ES-I3 (cell line): ENCODE data around the gene PITPNC1.
"Not testable (repeated sequence)": the region's sequence is repeated elsewhere in the genome, so short reads cannot be mapped to it uniquely, and the experiment has no call there.

Source experiments
- H3K36me3 ChIP-seq: 2 replicates; pipeline ENCODE4 v1.6.1; 2013; ENCODE audit warnings: mild to moderate bottlenecking, low read length, control low read depth, moderate library complexity; ENCODE audit not compliant: insufficient read depth
- H3K4me1 ChIP-seq: 2 replicates; pipeline ENCODE4 v1.6.1; 2013; ENCODE audit warnings: mild to moderate bottlenecking, control low read depth, low read length; ENCODE audit not compliant: insufficient read depth
- H3K9ac ChIP-seq: 2 replicates; pipeline ENCODE4 v1.6.1; 2013; ENCODE audit warnings: low read depth, mild to moderate bottlenecking, low read length, moderate library complexity
- H3K9me3 ChIP-seq: 2 replicates; pipeline ENCODE4 v1.6.1; 2013; ENCODE audit warnings: mild to moderate bottlenecking, low read length, moderate library complexity; ENCODE audit not compliant: control insufficient read depth, insufficient read depth

Gene PITPNC1

GRCh38 chr17:67636312-67636711 lies 259.2 kb downstream of the PITPNC1 start:
- no peaks in the 10 kb centered on the region for H3K4me1 ChIP-seq
- no peaks in the 10 kb centered on the region for H3K9me3 ChIP-seq
- H3K9ac ChIP-seq = no peak overlapping the region
- no peaks in the 10 kb centered on the region for H3K36me3 ChIP-seq

- Histone ChIP-seq H3K36me3 (no peaks in the 10 kb centered on the region), H3K4me1 (no peaks in the 10 kb centered on the region), H3K9me3 (no peaks in the 10 kb centered on the region), H3K9ac (no peak overlapping the region)
Measured at GRCh38 chr17:67636834-67637520, 259.9 kb downstream of the PITPNC1 start.

- Histone ChIP-seq H3K4me1 (no peaks in the 10 kb centered on the region), H3K36me3 (no peaks in the 10 kb centered on the region), H3K9me3 (no peaks in the 10 kb centered on the region), H3K9ac (no peak overlapping the region)
Measured at GRCh38 chr17:67637901-67638641, 261.0 kb downstream of the PITPNC1 start.

- no peaks in the 10 kb centered on the region for H3K4me1 ChIP-seq
- H3K36me3 ChIP-seq = no peaks in the 10 kb centered on the region
- no peaks in the 10 kb centered on the region for H3K9me3 ChIP-seq
- H3K9ac ChIP-seq = no peak overlapping the region
Measured at GRCh38 chr17:67638871-67639270, 261.8 kb downstream of the PITPNC1 start.

- Histone ChIP-seq H3K9me3 (no peaks in the 10 kb centered on the region), H3K9ac (no peak overlapping the region), H3K36me3 (no peaks in the 10 kb centered on the region), H3K4me1 (no peaks in the 10 kb centered on the region)
Measured at GRCh38 chr17:67639555-67639954, 262.5 kb downstream of the PITPNC1 start.

- H3K36me3 ChIP-seq = no peaks in the 10 kb centered on the region
Measured at GRCh38 chr17:67639979-67640378, 262.9 kb downstream of the PITPNC1 start.

GRCh38 chr17:67642488-67642887 lies 265.4 kb downstream of the PITPNC1 start:
- no peaks in the 10 kb centered on the region for H3K36me3 ChIP-seq
- H3K9ac ChIP-seq = no peak overlapping the region
- no peaks in the 10 kb centered on the region for H3K9me3 ChIP-seq
- no peaks in the 10 kb centered on the region for H3K4me1 ChIP-seq

More at GRCh38 chr17:67639979-67640378, 262.9 kb downstream of the PITPNC1 start:
- Histone ChIP-seq H3K9ac (no peak overlapping the region), H3K4me1 (no peaks in the 10 kb centered on the region), H3K9me3 (no peaks in the 10 kb centered on the region)

GRCh38 chr17:67644061-67644460 lies 267.0 kb downstream of the PITPNC1 start:
- no peaks in the 10 kb centered on the region for H3K36me3 ChIP-seq
- no peaks in the 10 kb centered on the region for H3K4me1 ChIP-seq
- no peaks in the 10 kb centered on the region for H3K9me3 ChIP-seq
- H3K9ac ChIP-seq = no peak overlapping the region

- H3K9me3 ChIP-seq, H3K36me3 ChIP-seq, H3K9ac ChIP-seq, H3K4me1 ChIP-seq: not testable (repeated sequence)
Measured at GRCh38 chr17:67645195-67645594, 268.1 kb downstream of the PITPNC1 start.

- Histone ChIP-seq H3K9me3 (no peaks in the 10 kb centered on the region), H3K4me1 (peaks cover 17% of the 10 kb centered on the region), H3K36me3 (peaks cover 1% of the 10 kb centered on the region; the same call in 1 of the 2 replicates), H3K9ac (no peak overlapping the region)
Measured at GRCh38 chr17:67646472-67646871, 269.4 kb downstream of the PITPNC1 start.

- no peaks in the 10 kb centered on the region for H3K9me3 ChIP-seq
- peaks cover 17% of the 10 kb centered on the region for H3K4me1 ChIP-seq
- H3K9ac ChIP-seq = no peak overlapping the region
- H3K36me3 ChIP-seq = peaks cover 2% of the 10 kb centered on the region; the same call in 1 of the 2 replicates
Measured at GRCh38 chr17:67647482-67647881, 270.4 kb downstream of the PITPNC1 start.

- Histone ChIP-seq H3K4me1 (peaks cover 17% of the 10 kb centered on the region), H3K9ac (no peak overlapping the region), H3K36me3 (peaks cover 2% of the 10 kb centered on the region; the same call in 1 of the 2 replicates), H3K9me3 (no peaks in the 10 kb centered on the region)
Measured at GRCh38 chr17:67648032-67648905, 271.2 kb downstream of the PITPNC1 start.

GRCh38 chr17:67648906-67649295 lies 271.8 kb downstream of the PITPNC1 start:
- H3K9ac ChIP-seq, H3K9me3 ChIP-seq, H3K36me3 ChIP-seq: not testable (repeated sequence)
- peaks cover 17% of the 10 kb centered on the region for H3K4me1 ChIP-seq

- Histone ChIP-seq H3K36me3 (peaks cover 2% of the 10 kb centered on the region; the same call in 1 of the 2 replicates), H3K9me3 (no peaks in the 10 kb centered on the region), H3K9ac (no peak overlapping the region), H3K4me1 (peaks cover 17% of the 10 kb centered on the region)
Measured at GRCh38 chr17:67649891-67650290, 272.8 kb downstream of the PITPNC1 start.
